Heart left ventricle (tissue), 16 donors: ENCODE results near the gene CENPC. TPM values are rescaled to one million over a fixed set of nuclear protein-coding genes. Genes with fewer than 3 reads are reported as not detected.

ENCODE experiments used
- ATAC-seq, 4 donors: fragments of 200-7000 bp; cut with Tn5 transposase; one replicate each; pipeline ENCODE4 v1.9.1; 2020 to 2022; ENCODE audit warnings: moderate library complexity in 4 of 4, mild to moderate bottlenecking in 3 of 4, moderate number of reproducible peaks in 1 of 4
- DNase-seq, 5 donors: peaks; one replicate each; pipeline ENCODE4 v3.0.0-alpha.2; 2020
- H3K27ac ChIP-seq, 12 donors: fragments of 200-600 bp; sonication (generic) in 4 of 12; one replicate each; pipeline versions ENCODE4 v1.5.0 to v1.8.0; 2016 to 2022; ENCODE audit warnings: mild to moderate bottlenecking in 2 of 12
- H3K27me3 ChIP-seq, 9 donors: fragments of 200-600 bp; sonication (generic) in 2 of 9; one replicate each; pipeline versions ENCODE4 v1.5.1 to v1.8.0; 2016 to 2022; ENCODE audit warnings: mild to moderate bottlenecking in 3 of 9
- H3K36me3 ChIP-seq, 9 donors: fragments of 200-600 bp; sonication (generic) in 2 of 9; one replicate each; pipeline versions ENCODE4 v1.5.0 to v1.8.0; 2018 to 2022; ENCODE audit warnings: mild to moderate bottlenecking in 2 of 9
- H3K4me1 ChIP-seq, 12 donors: fragments of 200-600 bp; sonication (generic) in 4 of 12; one replicate each; pipeline versions ENCODE4 v1.5.0 to v1.8.0; 2016 to 2022; ENCODE audit warnings: mild to moderate bottlenecking in 3 of 12
- H3K4me3 ChIP-seq, 12 donors: fragments of 200-600 bp; sonication (generic) in 4 of 12; one replicate each; pipeline versions ENCODE4 v1.5.0 to v1.8.0; 2017 to 2022; ENCODE audit warnings: mild to moderate bottlenecking in 9 of 12, moderate library complexity in 4 of 12
- H3K9me3 ChIP-seq, 12 donors: fragments of 200-600 bp; sonication (generic) in 4 of 12; one replicate each; pipeline versions ENCODE4 v1.5.0 to v1.8.0; 2016 to 2022; ENCODE audit warnings: mild to moderate bottlenecking in 1 of 12
- POLR2A ChIP-seq, 2 donors: fragments of 450-650 bp; IDR thresholded peaks; one replicate each; pipeline ENCODE4 v1.6.1; 2017; ENCODE audit warnings: antibody characterized with exemption in 2 of 2, mild to moderate bottlenecking in 2 of 2, moderate library complexity in 2 of 2
- WGBS, 4 donors: extraction: QIAGEN DNeasy Blood & Tissue Kit in 2 of 4; methylation state at CpG; one replicate each; pipeline versions ENCODE4 v1.1.5 to v1.1.7; 2013 to 2018; 5-methylcytosine and 5-hydroxymethylcytosine counted together
- intact Hi-C, 10 donors: fragments of 100-400 bp; cut with DNase I; formaldehyde crosslinking; loops; one replicate each; pipeline versions ENCODE4 v1.11.1 to v1.14.2; 2022
- polyA plus RNA-seq, 2 donors: library from polyadenylated mRNA; stranded (reverse); fragments of 200-250 nt; gene quantifications; one replicate each; pipeline ENCODE4 v1.2.3, GENCODE V29; 2013
- total RNA-seq, 9 donors: library from RNA; depleted of rRNA in 2 of 9; stranded (reverse); fragments of >200 nt in 2 of 9; fragmentation: NEBNext Ultra II Directional in 3 of 9; extraction: Animal tissue kit (Norgen Biotek cat#: 25700) in 3 of 9; gene quantifications; one replicate each; pipeline versions ENCODE4 v1.1.0 to v1.2.4, GENCODE V29; 2016 to 2023
- TF ChIP-seq, protein P1 (sequence below), 12 donors: fragments of 200-600 bp; sonication (generic) in 4 of 12; IDR thresholded peaks; one replicate each; pipeline versions ENCODE4 v1.5.0 to v1.8.0; 2018 to 2022; ENCODE audit warnings: antibody characterized with exemption in 12 of 12, mild to moderate bottlenecking in 5 of 12
- donor health status: ischemic (EF 13 %, LVEDD 7.1; RV severe dilation, severe dysfunction).
- donor health status: healthy with polysubstance abuse.
- donor health status: DM: no; HTN: yes; CAD: no.
- donor health status: DM: no; HTN: no; CAD: no.
- donor health status: ischemic (EF 25% LVEDD 6.9; RV normal size, moderate dysfunction).
- donor health status: ischemic (EF 25% LVEDD 5.7; RV mildly dilated, moderate dysfunction).
- donor health status: healthy.
- donor health status: DM: yes; HTN: yes; CAD: no.
- donor health status: ischemic (EF 35%, LVEDD 5.7; RV mildly dilated, moderate dysfunction).
- donor health status: nonischemic (EF 11% LVEDD 7.7; RV severe dilation, severe dysfunction).
- donor health status: DM: yes; HTN: yes; CAD: no.
- donor health status: PGD.
- donor health status: ischemic (EF 29% LVEDD 5.4; RV normal size, mild dysfunction).
- donor health status: nonischemic (EF 23%, LVEDD 6.1; RV moderate dilation, normal function).

The CENPC gene
- total and polyA plus RNA-seq, 11 donors: 2.6 to 16.7 (median 8.2) TPM

GRCh38 chr4:67466751-67467150 lies 78.6 kb downstream of the CENPC start:
- no peak for TF ChIP-seq POLR2A (IDR thresholded peaks at IDR 0.05)
- TF ChIP-seq, protein P1, sequence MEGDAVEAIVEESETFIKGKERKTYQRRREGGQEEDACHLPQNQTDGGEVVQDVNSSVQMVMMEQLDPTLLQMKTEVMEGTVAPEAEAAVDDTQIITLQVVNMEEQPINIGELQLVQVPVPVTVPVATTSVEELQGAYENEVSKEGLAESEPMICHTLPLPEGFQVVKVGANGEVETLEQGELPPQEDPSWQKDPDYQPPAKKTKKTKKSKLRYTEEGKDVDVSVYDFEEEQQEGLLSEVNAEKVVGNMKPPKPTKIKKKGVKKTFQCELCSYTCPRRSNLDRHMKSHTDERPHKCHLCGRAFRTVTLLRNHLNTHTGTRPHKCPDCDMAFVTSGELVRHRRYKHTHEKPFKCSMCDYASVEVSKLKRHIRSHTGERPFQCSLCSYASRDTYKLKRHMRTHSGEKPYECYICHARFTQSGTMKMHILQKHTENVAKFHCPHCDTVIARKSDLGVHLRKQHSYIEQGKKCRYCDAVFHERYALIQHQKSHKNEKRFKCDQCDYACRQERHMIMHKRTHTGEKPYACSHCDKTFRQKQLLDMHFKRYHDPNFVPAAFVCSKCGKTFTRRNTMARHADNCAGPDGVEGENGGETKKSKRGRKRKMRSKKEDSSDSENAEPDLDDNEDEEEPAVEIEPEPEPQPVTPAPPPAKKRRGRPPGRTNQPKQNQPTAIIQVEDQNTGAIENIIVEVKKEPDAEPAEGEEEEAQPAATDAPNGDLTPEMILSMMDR (IDR thresholded peaks at IDR 0.05): no peak
- no peaks in the 10 kb centered on the region for H3K9me3 ChIP-seq
- H3K27me3 ChIP-seq: no peaks in the 10 kb centered on the region
- peaks cover 0 to 51% (median 32%) of the 10 kb centered on the region in 9 donors for H3K36me3 ChIP-seq
- 96 to 100% (median 97%) methylated on average over 3 of the region's 3 CpGs for WGBS, 4 donors
- H3K4me1 ChIP-seq: peaks cover 0 to 9% (median 0%) of the 10 kb centered on the region in 12 donors
- ATAC-seq (no peak), DNase-seq (no peak)
- H3K27ac ChIP-seq: no peak overlapping the region
- H3K4me3 ChIP-seq: no peak overlapping the region
- intact Hi-C loops: no loop called here

DNA sequence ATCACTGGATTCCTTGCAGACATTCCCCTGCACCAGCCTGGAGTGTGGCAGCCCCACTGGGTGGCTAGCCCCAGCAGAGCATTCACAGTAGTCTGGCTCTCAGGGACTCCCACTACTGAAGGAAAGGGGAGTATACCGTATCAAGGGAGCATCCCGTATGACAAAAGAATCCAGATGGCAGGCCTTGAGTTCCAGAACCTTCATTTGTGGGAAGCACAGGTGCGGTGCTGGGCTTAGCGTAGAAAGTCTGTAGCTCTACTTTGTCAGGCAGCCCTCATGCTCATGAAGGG lies 79.6 kb downstream of the CENPC start:
- H3K4me3 ChIP-seq: no peak overlapping the region
- H3K27me3 ChIP-seq: no peaks in the 10 kb centered on the region
- peaks cover 0 to 9% (median 0%) of the 10 kb centered on the region in 12 donors for H3K4me1 ChIP-seq
- peaks cover 0 to 42% (median 21%) of the 10 kb centered on the region in 9 donors for H3K36me3 ChIP-seq
- intact Hi-C loops: no loop called here
- no peaks in the 10 kb centered on the region for H3K9me3 ChIP-seq
- no peak overlapping the region for H3K27ac ChIP-seq
- no peak for TF ChIP-seq POLR2A (IDR thresholded peaks at IDR 0.05)
- TF ChIP-seq, protein P1 (IDR thresholded peaks at IDR 0.05): no peak
- ATAC-seq (no peak), DNase-seq (no peak)
- WGBS, 4 donors: 65 to 94% (median 83%) methylated on average over 4 of the region's 4 CpGs

- TF ChIP-seq, protein P1 (IDR thresholded peaks at IDR 0.05): no peak
- no peak for TF ChIP-seq POLR2A (IDR thresholded peaks at IDR 0.05)
- ATAC-seq (peak in 3 of 4 donors; percentile 76 to 88 (median 84)), DNase-seq (peak in 1 of 5 donors; percentile 36)
- H3K4me1 ChIP-seq: peaks cover 0 to 9% (median 0%) of the 10 kb centered on the region in 12 donors
- no peaks in the 10 kb centered on the region for H3K9me3 ChIP-seq
- H3K4me3 ChIP-seq: no peak overlapping the region
- WGBS, 4 donors: 82 to 86% (median 82%) methylated on average over 7 of the region's 7 CpGs
- no peaks in the 10 kb centered on the region for H3K27me3 ChIP-seq
- intact Hi-C loops: no loop called here
- H3K27ac ChIP-seq: no peak overlapping the region
- peaks cover 0 to 38% (median 16%) of the 10 kb centered on the region in 9 donors for H3K36me3 ChIP-seq
These were observed 80.1 kb downstream of the CENPC start for GRCh38 chr4:67465032-67465762.

- peak in 1 of 4 donors; percentile 69 for ATAC-seq
- H3K9me3 ChIP-seq: peaks cover 0 to 10% (median 0%) of the 10 kb centered on the region in 12 donors
- H3K36me3 ChIP-seq: peaks cover 0 to 7% (median 3%) of the 10 kb centered on the region in 9 donors
- no peak overlapping the region for H3K4me3 ChIP-seq
- intact Hi-C loops: no loop called here
- DNase-seq: no peak
- TF ChIP-seq, protein P1 (IDR thresholded peaks at IDR 0.05): no peak
- no peak for TF ChIP-seq POLR2A (IDR thresholded peaks at IDR 0.05)
- peak overlapping the region in 2 of 12 donors; percentile 13 to 35 for H3K27ac ChIP-seq
- no peaks in the 10 kb centered on the region for H3K27me3 ChIP-seq
- WGBS, 4 donors: 69 to 86% (median 80%) methylated on average over 2 of the region's 2 CpGs
- H3K4me1 ChIP-seq: peaks cover 0 to 10% (median 0%) of the 10 kb centered on the region in 12 donors
These were observed 84.7 kb downstream of the CENPC start for GRCh38 chr4:67460574-67460973.
